ENCODE measurements around the gene FAM186B. TPM values are rescaled to one million over a fixed set of nuclear protein-coding genes. Genes with fewer than 3 reads are reported as not detected.

FAM186B gene
- total RNA-seq, 1 experiment from 2014 or later, result 0.39 TPM

GRCh38 chr12:49649892-49650291 lies 44.5 kb upstream of the FAM186B start:
- no peak for ATAC-seq
- peaks cover 50% of the 10 kb centered on the region for H3K36me3 Mint-ChIP-seq
- no peaks in the 10 kb centered on the region for H3K9me3 Mint-ChIP-seq
- no peaks in the 10 kb centered on the region for H3K27me3 Mint-ChIP-seq (ENCODE audit: low read depth)
- no peak overlapping the region for H3K27ac Mint-ChIP-seq
- no peak for DNase-seq (ENCODE audit: low spot score)
- no peak overlapping the region for H3K4me3 Mint-ChIP-seq
- peaks cover 13% of the 10 kb centered on the region for H3K4me1 Mint-ChIP-seq
- POLR2A ChIA-PET, result interaction anchor here (0.8 kb wide), 1 partner anchor 63 kb away, joined by 3 read pairs; no protein-coding TSS in a partner anchor
- 0 out of 2 replicates have a peak, but pooled peaks have one; percentile 32 for TF ChIP-seq GABPB1 (CRISPR knock-in tag; IDR thresholded peaks at IDR 0.05)
- no peak for TF ChIP-seq ZNF263 (CRISPR knock-in tag; IDR thresholded peaks at IDR 0.05; ENCODE audit: low read depth)
- TF ChIP-seq IRF1 (CRISPR knock-in tag; IDR thresholded peaks at IDR 0.05), result no peak
- TF ChIP-seq CTCF (IDR thresholded peaks at IDR 0.05), result no peak
- TF ChIP-seq, protein P1, sequence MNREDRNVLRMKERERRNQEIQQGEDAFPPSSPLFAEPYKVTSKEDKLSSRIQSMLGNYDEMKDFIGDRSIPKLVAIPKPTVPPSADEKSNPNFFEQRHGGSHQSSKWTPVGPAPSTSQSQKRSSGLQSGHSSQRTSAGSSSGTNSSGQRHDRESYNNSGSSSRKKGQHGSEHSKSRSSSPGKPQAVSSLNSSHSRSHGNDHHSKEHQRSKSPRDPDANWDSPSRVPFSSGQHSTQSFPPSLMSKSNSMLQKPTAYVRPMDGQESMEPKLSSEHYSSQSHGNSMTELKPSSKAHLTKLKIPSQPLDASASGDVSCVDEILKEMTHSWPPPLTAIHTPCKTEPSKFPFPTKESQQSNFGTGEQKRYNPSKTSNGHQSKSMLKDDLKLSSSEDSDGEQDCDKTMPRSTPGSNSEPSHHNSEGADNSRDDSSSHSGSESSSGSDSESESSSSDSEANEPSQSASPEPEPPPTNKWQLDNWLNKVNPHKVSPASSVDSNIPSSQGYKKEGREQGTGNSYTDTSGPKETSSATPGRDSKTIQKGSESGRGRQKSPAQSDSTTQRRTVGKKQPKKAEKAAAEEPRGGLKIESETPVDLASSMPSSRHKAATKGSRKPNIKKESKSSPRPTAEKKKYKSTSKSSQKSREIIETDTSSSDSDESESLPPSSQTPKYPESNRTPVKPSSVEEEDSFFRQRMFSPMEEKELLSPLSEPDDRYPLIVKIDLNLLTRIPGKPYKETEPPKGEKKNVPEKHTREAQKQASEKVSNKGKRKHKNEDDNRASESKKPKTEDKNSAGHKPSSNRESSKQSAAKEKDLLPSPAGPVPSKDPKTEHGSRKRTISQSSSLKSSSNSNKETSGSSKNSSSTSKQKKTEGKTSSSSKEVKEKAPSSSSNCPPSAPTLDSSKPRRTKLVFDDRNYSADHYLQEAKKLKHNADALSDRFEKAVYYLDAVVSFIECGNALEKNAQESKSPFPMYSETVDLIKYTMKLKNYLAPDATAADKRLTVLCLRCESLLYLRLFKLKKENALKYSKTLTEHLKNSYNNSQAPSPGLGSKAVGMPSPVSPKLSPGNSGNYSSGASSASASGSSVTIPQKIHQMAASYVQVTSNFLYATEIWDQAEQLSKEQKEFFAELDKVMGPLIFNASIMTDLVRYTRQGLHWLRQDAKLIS (CRISPR knock-in tag; IDR thresholded peaks at IDR 0.05; ENCODE audit: borderline replicate concordance), result no peak
- TF ChIP-seq, protein P2, sequence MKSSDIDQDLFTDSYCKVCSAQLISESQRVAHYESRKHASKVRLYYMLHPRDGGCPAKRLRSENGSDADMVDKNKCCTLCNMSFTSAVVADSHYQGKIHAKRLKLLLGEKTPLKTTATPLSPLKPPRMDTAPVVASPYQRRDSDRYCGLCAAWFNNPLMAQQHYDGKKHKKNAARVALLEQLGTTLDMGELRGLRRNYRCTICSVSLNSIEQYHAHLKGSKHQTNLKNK (CRISPR knock-in tag; IDR thresholded peaks at IDR 0.05), result no peak
- no peak for TF ChIP-seq SP1 (CRISPR knock-in tag; conservative IDR thresholded peaks at IDR 0.05)
- CTCF ChIA-PET, result interaction anchor here (1.3 kb wide), 1 partner anchor 317 kb away, joined by 3 read pairs; no protein-coding TSS in a partner anchor

- POLR2A ChIA-PET, result interaction anchor here (0.8 kb wide), 1 partner anchor 63 kb away, joined by 3 read pairs; no protein-coding TSS in a partner anchor
- ATAC-seq, result no peak
These were observed 44.0 kb upstream of the FAM186B start for GRCh38 chr12:49649445-49649844.

More at GRCh38 chr12:49649445-49649844, 44.0 kb upstream of the FAM186B start:
- H3K4me1 Mint-ChIP-seq, result peaks cover 13% of the 10 kb centered on the region
- H3K36me3 Mint-ChIP-seq, result peaks cover 48% of the 10 kb centered on the region
- no peak for TF ChIP-seq MAX (CRISPR knock-in tag; IDR thresholded peaks at IDR 0.05)
- no peak for TF ChIP-seq ZNF219 (CRISPR knock-in tag; IDR thresholded peaks at IDR 0.05; ENCODE audit: borderline replicate concordance)
- no peak for TF ChIP-seq TCF7 (CRISPR knock-in tag; IDR thresholded peaks at IDR 0.05; ENCODE audit: low read depth)
- no peak for TF ChIP-seq ARID4B (CRISPR knock-in tag; IDR thresholded peaks at IDR 0.05; ENCODE audit: borderline replicate concordance)
- TF ChIP-seq JAZF1 (CRISPR knock-in tag; IDR thresholded peaks at IDR 0.05), result no peak
- no peaks in the 10 kb centered on the region for H3K9me3 Mint-ChIP-seq
- no peak overlapping the region for H3K4me3 Mint-ChIP-seq
- no peak for DNase-seq (ENCODE audit: low spot score)
- CTCF ChIA-PET, result interaction anchor here (1.3 to 2.8 kb wide), 3 partner anchors 13 to 318 kb away, joined by 3 to 15 read pairs (median 6); no protein-coding TSS in a partner anchor
- H3K27me3 Mint-ChIP-seq (ENCODE audit: low read depth), result no peaks in the 10 kb centered on the region
- H3K27ac Mint-ChIP-seq, result no peak overlapping the region

Measured in WTC11 (cell line).